ENCODE results near the gene DNPEP.

The DNPEP gene

GRCh38 chr2:219414857-219415256 lies 27.1 kb upstream of the DNPEP start:
- no peak overlapping the region for H2AFZ ChIP-seq (ENCODE audit: low read depth)
- H3K4me3 ChIP-seq (IDR thresholded peaks at IDR 0.05; ENCODE audit: insufficient read depth, low read depth, low read length) = no peak overlapping the region
- H3K27me3 ChIP-seq (ENCODE audit: insufficient read depth, low read depth) = no peaks in the 10 kb centered on the region
- H3K79me2 ChIP-seq (ENCODE audit: insufficient read depth, low read depth) = no peaks in the 10 kb centered on the region
- H4K20me1 ChIP-seq (ENCODE audit: insufficient read depth) = no peaks in the 10 kb centered on the region
- H3K9ac ChIP-seq = no peak overlapping the region
- no peaks in the 10 kb centered on the region for H3K36me3 ChIP-seq (ENCODE audit: insufficient read depth)
- H3K4me2 ChIP-seq = no peak overlapping the region
- TF ChIP-seq CTCF (conservative IDR thresholded peaks at IDR 0.05; ENCODE audit: low read depth, low read length) = no peak
- H3K27ac ChIP-seq = no peak overlapping the region
- H3K4me1 ChIP-seq (ENCODE audit: low read depth, poor library complexity, severe bottlenecking) = no peaks in the 10 kb centered on the region

GRCh38 chr2:219410390-219410789 lies 22.7 kb upstream of the DNPEP start:
- H2AFZ ChIP-seq (ENCODE audit: low read depth) = no peak overlapping the region
- H3K4me2 ChIP-seq = no peak overlapping the region
- no peak overlapping the region for H3K9ac ChIP-seq
- peaks cover 5% of the 10 kb centered on the region for H3K4me1 ChIP-seq (ENCODE audit: low read depth, poor library complexity, severe bottlenecking)
- H4K20me1 ChIP-seq (ENCODE audit: insufficient read depth) = no peaks in the 10 kb centered on the region
- no peaks in the 10 kb centered on the region for H3K79me2 ChIP-seq (ENCODE audit: insufficient read depth, low read depth)
- no peak overlapping the region for H3K4me3 ChIP-seq (IDR thresholded peaks at IDR 0.05; ENCODE audit: insufficient read depth, low read depth, low read length)
- TF ChIP-seq CTCF (conservative IDR thresholded peaks at IDR 0.05; ENCODE audit: low read depth, low read length) = no peak
- no peaks in the 10 kb centered on the region for H3K27me3 ChIP-seq (ENCODE audit: insufficient read depth, low read depth)
- no peaks in the 10 kb centered on the region for H3K36me3 ChIP-seq (ENCODE audit: insufficient read depth)
- no peak overlapping the region for H3K27ac ChIP-seq

GRCh38 chr2:219409619-219410018 lies 21.9 kb upstream of the DNPEP start:
- H3K27me3 ChIP-seq (ENCODE audit: insufficient read depth, low read depth) = no peaks in the 10 kb centered on the region
- no peaks in the 10 kb centered on the region for H4K20me1 ChIP-seq (ENCODE audit: insufficient read depth)
- H3K36me3 ChIP-seq (ENCODE audit: insufficient read depth) = no peaks in the 10 kb centered on the region
- H3K4me1 ChIP-seq (ENCODE audit: low read depth, poor library complexity, severe bottlenecking) = peaks cover 5% of the 10 kb centered on the region
- no peaks in the 10 kb centered on the region for H3K79me2 ChIP-seq (ENCODE audit: insufficient read depth, low read depth)
- no peak overlapping the region for H3K9ac ChIP-seq
- no peak overlapping the region for H3K27ac ChIP-seq
- H3K4me3 ChIP-seq (IDR thresholded peaks at IDR 0.05; ENCODE audit: insufficient read depth, low read depth, low read length) = no peak overlapping the region
- no peak overlapping the region for H3K4me2 ChIP-seq
- TF ChIP-seq CTCF (conservative IDR thresholded peaks at IDR 0.05; ENCODE audit: low read depth, low read length) = no peak
- H2AFZ ChIP-seq (ENCODE audit: low read depth) = no peak overlapping the region

- Histone ChIP-seq H3K9ac (no peak overlapping the region), H3K79me2 (ENCODE audit: insufficient read depth, low read depth) (no peaks in the 10 kb centered on the region), H4K20me1 (ENCODE audit: insufficient read depth) (no peaks in the 10 kb centered on the region), H3K4me3 (IDR thresholded peaks at IDR 0.05; ENCODE audit: insufficient read depth, low read depth, low read length) (no peak overlapping the region), H3K36me3 (ENCODE audit: insufficient read depth) (no peaks in the 10 kb centered on the region), H3K27ac (no peak overlapping the region), H3K4me2 (no peak overlapping the region), H2AFZ (ENCODE audit: low read depth) (no peak overlapping the region), H3K4me1 (ENCODE audit: low read depth, poor library complexity, severe bottlenecking) (peaks cover 5% of the 10 kb centered on the region), H3K27me3 (ENCODE audit: insufficient read depth, low read depth) (no peaks in the 10 kb centered on the region)
- TF ChIP-seq CTCF (conservative IDR thresholded peaks at IDR 0.05; ENCODE audit: low read depth, low read length) = no peak
These were observed 20.9 kb upstream of the DNPEP start for GRCh38 chr2:219408631-219409030.

Measured in KMS-11 (cell line).